Measurements from ENCODE around the gene PEAK1. TPM values are rescaled to one million over a fixed set of nuclear protein-coding genes. Genes with fewer than 3 reads are reported as not detected.

Gene PEAK1
- total and polyA plus RNA-seq, 10 of the 15 experiments (the other 5 are each of a cell fraction or from before 2014, with no cell fraction given): 0.62 to 24.2 (median 11.2) TPM

DNA sequence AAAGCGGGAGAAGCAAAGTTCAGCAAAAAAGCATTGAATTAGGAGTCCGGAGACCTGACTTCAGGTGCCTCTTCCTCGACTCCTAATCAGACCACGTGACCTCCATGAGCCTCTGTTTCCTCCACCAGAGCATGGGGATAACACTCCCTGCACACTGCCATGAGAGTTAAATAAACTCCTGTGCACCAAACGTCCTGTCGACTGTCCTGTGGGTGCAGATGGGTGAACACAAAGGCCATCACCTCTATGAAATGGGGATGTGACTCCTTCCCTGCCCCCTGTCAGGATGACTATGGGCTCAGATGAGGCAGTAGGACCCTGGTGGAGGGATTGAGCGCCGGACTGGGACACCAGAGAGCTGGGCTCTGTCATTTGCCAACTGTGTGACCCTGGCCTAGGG lies 335.5 kb downstream of the PEAK1 start:
- no TSS peak for BruUV-seq (replicated peaks)
- Histone ChIP-seq H3K4me3 (no peak overlapping the region), H3K4me1 (ENCODE audit: control insufficient read depth, insufficient read depth, low read length) (peaks cover 35% of the 10 kb centered on the region), H3K4me2 (ENCODE audit: control insufficient read depth, insufficient read depth) (no peak overlapping the region), H3K79me2 (ENCODE audit: control insufficient read depth, insufficient read depth, low read length) (no peaks in the 10 kb centered on the region), H3K9me3 (replicated peaks; ENCODE audit: control insufficient read depth, insufficient read depth, low read length) (no peaks in the 10 kb centered on the region), H2AFZ (ENCODE audit: control insufficient read depth, low read depth, low read length) (no peak overlapping the region; the same call in 1 of the 2 replicates), H3K36me3 (ENCODE audit: control insufficient read depth in 2 of 2, insufficient read depth in 2 of 2, low read length in 1 of 2) (no peaks in the 10 kb centered on the region), H3K27me3 (replicated peaks in 1 of 2; ENCODE audit: control insufficient read depth in 2 of 2, insufficient read depth in 2 of 2, low read length in 1 of 2) (no peaks in the 10 kb centered on the region), H3K27ac (ENCODE audit: control insufficient read depth, insufficient read depth) (no peak overlapping the region), H3K9ac (ENCODE audit: control insufficient read depth, insufficient read depth, low read length) (no peak overlapping the region), H4K20me1 (ENCODE audit: control insufficient read depth, insufficient read depth) (no peaks in the 10 kb centered on the region)
- ATAC-seq (peak; percentile 10; the same call in 1 of the 3 replicates), DNase-seq (ENCODE audit: low read depth, low spot score) (no peak), FAIRE-seq (peak; percentile 61)
- ChIA-PET CTCF (no interaction called here), POLR2A (no interaction called here), RAD21 (ENCODE audit: unreplicated experiment) (no interaction called here), SMC1A (ENCODE audit: uncharacterized antibody, unreplicated experiment) (no interaction called here)
- intact Hi-C loops (cut with micrococcal nuclease; ENCODE audit: unreplicated experiment) (loop anchor here (5.0 kb wide), 1 partner anchor 52 kb away; no protein-coding TSS in a partner anchor), in situ Hi-C loops (cut with MboI) (no loop called here)
- no peak for TF ChIP-seq JUND (IDR thresholded peaks at IDR 0.05; ENCODE audit: low read depth, low read length)
- TF ChIP-seq, protein P1, sequence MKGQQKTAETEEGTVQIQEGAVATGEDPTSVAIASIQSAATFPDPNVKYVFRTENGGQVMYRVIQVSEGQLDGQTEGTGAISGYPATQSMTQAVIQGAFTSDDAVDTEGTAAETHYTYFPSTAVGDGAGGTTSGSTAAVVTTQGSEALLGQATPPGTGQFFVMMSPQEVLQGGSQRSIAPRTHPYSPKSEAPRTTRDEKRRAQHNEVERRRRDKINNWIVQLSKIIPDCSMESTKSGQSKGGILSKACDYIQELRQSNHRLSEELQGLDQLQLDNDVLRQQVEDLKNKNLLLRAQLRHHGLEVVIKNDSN (IDR thresholded peaks at IDR 0.05; ENCODE audit: borderline replicate concordance, extremely low read length, insufficient read depth, low read depth, low read length): peak; percentile 31
- 62% methylated on average over 8 of the region's 8 CpGs for WGBS (ENCODE audit: insufficient coverage, insufficient replicate concordance, low lambda C conversion rate, missing lambda C conversion rate)

DNA sequence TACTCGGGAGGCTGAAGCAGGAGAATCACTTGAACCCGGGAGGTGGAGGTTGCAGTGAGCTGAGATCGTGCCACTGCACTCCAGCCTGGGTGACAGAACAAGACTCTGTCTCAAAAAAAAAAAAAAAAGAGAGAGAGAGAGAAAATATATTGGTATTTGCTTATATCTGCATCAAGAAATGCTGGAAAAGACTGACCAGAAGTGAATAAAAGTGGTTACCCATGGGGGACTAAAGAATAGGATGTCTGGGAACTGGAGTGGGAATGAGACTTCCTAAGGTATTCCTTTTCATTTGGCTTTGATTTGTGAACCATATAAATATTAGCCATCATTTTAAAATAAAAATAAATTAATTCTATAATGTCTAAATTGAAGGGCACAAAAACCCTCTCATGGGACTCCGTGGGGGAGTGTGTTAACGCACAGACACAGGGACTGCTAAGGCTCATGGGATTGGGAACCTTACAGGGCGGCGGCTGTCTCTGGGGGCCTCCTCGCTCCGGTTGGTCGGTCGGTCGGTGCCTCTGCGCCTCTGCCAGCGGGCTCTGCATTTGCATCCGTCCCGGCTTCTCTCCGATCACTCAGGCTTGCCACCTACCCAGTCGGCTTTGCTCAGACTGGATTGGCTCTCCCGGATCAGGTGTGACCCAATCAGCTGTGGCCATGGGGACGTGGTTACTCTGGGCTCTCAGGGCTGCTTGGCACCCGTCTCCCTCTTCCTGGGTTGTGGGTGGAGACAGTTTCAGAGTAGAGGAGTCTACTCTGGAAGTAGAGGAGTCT lies 336.3 kb downstream of the PEAK1 start:
- RAD21 ChIA-PET (ENCODE audit: unreplicated experiment): no interaction called here
- TF ChIP-seq CBX5 (IDR thresholded peaks at IDR 0.05; ENCODE audit: low read depth) (no peak), NR2C1 (IDR thresholded peaks at IDR 0.05) (no peak), ATF7 (IDR thresholded peaks at IDR 0.05; ENCODE audit: low read depth) (no peak), POU2F2 (IDR thresholded peaks at IDR 0.05; ENCODE audit: borderline replicate concordance, low read depth, low read length) (0 out of 3 replicates have a peak, but pooled peaks have one; percentile 51), NFYB (IDR thresholded peaks at IDR 0.05; ENCODE audit: insufficient read depth, low read depth, low read length) (peak; percentile 28; the same call in 1 of the 2 replicates), POLR2AphosphoS2 (IDR thresholded peaks at IDR 0.05; ENCODE audit: low read depth, low read length) (no peak)
- FAIRE-seq: peak; percentile 94
- H2AFZ ChIP-seq (ENCODE audit: control insufficient read depth, low read depth, low read length): peak overlapping the region; percentile 35
- DNase-seq (ENCODE audit: low read depth, low spot score): peak; percentile 54
- no peaks in the 10 kb centered on the region for H3K79me2 ChIP-seq (ENCODE audit: control insufficient read depth, insufficient read depth, low read length)
- H3K9ac ChIP-seq (ENCODE audit: control insufficient read depth, insufficient read depth, low read length): no peak overlapping the region
- no peaks in the 10 kb centered on the region for H4K20me1 ChIP-seq (ENCODE audit: control insufficient read depth, insufficient read depth)
- WGBS (ENCODE audit: insufficient coverage, insufficient replicate concordance, low lambda C conversion rate, missing lambda C conversion rate): 10% methylated on average over 21 of the region's 21 CpGs
- no peaks in the 10 kb centered on the region for H3K9me3 ChIP-seq (replicated peaks; ENCODE audit: control insufficient read depth, insufficient read depth, low read length)
- POLR2A ChIA-PET: interaction anchor here (0.7 kb wide), 1 partner anchor 398 kb away, joined by 3 read pairs; no protein-coding TSS in a partner anchor
- no peak overlapping the region; the same call in 1 of the 2 replicates for H3K4me3 ChIP-seq
- H3K27ac ChIP-seq (ENCODE audit: control insufficient read depth, insufficient read depth): no peak overlapping the region
- in situ Hi-C loops (cut with MboI): no loop called here
- CTCF ChIA-PET: interaction anchor here (1.2 kb wide), 1 partner anchor 24 kb away, joined by 3 read pairs; no protein-coding TSS in a partner anchor
- H3K4me1 ChIP-seq (ENCODE audit: control insufficient read depth, insufficient read depth, low read length): peaks cover 35% of the 10 kb centered on the region
- SMC1A ChIA-PET (ENCODE audit: uncharacterized antibody, unreplicated experiment): no interaction called here
- no peaks in the 10 kb centered on the region for H3K36me3 ChIP-seq (ENCODE audit: control insufficient read depth in 2 of 2, insufficient read depth in 2 of 2, low read length in 1 of 2)
- peak; percentile 94 for ATAC-seq
- intact Hi-C loops (cut with micrococcal nuclease; ENCODE audit: unreplicated experiment): loop anchor here (5.0 kb wide), 1 partner anchor 51 kb away; no protein-coding TSS in a partner anchor
- no TSS peak for BruUV-seq (replicated peaks)
- H3K4me2 ChIP-seq (ENCODE audit: control insufficient read depth, insufficient read depth): peak overlapping the region; percentile 82
- H3K27me3 ChIP-seq (replicated peaks in 1 of 2; ENCODE audit: control insufficient read depth in 2 of 2, insufficient read depth in 2 of 2, low read length in 1 of 2): no peaks in the 10 kb centered on the region

Data from GM12878 (cell line).